HG03139 (cell line): ENCODE data around the gene CNTN3.

ENCODE experiments used
- ATAC-seq: cut with Tn5 transposase; IDR thresholded peaks from one replicate; pipeline ENCODE4 v1.9.1; 2021; ENCODE audit not compliant: unreplicated experiment

The CNTN3 gene

DNA sequence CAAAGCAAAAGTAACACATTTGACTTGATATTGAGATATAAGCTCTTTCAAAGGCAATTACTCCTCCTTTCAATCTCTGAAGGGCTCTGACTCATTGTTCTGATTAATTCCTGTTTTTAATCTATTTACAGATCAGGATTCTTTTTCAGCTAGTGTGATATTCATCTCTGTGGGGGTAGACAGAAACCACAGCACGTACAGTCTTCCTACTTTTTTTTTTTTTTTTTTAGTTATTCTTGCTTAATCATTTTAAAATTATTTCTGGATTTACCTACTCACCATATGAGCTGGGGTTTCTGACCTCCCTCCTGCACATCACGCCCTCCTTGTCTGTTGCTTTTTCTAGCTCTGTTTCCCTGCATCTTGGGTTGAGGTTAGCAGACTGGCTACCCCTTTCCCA lies 1.4 kb downstream of the CNTN3 start:
- no peak for ATAC-seq

DNA sequence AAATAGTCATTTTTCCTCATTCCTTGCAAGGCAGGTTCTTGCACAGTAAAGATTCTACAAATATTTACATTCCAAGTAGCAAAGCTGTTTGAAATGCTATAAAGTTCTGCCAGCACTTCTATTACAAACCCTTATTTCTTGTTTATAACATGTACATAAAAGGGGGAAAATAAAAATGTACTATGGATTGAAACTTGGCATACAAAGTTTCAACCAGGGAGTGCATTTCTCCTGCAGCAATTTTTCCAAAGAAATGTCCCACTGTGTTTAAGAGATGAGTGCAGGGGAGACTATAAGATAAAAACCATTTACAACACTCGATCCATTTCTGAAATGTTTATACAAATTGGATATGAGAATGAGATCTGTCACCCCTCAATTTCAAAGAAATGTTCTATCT lies 3.3 kb downstream of the CNTN3 start:
- ATAC-seq = no peak

DNA sequence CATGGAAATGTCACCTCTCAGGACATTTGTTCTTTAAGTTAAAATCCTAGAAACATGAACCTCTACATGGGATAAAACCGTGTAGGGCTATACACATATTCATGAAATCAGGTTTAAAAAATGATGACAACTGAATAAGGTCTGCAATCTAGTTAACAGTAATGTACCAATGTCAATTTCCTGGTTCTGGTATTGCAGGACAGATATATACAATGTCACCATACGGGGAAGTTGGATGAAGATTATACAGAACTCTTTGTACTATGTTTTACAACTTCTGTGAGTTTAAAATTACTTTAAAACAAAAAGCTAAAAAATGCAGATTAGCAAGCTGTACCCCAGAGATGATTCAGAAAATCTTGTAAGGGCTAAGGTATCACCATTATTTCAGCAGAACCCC lies 6.7 kb downstream of the CNTN3 start:
- ATAC-seq = no peak

DNA sequence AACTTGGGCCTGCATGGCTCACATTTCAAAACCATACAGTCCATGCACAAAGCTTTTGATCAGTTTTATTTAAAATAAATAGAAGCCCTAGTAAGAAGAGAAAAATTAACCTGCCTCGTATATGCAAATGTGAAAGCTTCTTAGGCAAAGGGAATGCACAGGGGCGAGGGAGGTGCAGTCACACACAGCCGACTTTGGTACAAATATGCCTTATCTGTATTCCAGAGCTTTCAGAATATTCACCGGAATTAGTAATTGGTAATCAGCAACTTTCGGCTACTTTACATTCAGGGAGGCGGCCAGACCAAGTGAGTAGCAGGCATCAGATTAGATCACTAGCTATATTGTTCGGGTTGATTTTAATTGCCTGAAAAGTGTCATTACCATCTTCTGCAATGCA lies 7.5 kb downstream of the CNTN3 start:
- no peak for ATAC-seq

DNA sequence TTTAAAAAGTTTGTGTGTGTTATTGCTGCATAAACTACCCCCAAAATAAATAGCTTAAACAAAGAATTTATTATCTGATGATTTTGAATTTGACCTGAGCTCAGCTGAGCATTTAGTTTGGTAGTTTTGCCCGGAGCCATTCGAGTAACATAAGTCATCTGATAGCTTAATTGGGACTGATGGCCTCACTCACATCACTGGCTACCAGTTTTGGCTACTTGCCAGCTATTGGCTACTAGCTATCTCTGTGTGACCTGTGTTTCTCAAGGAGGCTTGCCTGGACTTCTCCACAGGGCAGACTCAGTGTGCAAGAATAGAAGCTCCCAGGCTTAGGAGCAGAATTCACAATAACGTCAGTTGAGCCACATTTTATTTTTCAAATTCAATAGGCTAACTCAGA lies 9.0 kb downstream of the CNTN3 start:
- ATAC-seq = no peak

DNA sequence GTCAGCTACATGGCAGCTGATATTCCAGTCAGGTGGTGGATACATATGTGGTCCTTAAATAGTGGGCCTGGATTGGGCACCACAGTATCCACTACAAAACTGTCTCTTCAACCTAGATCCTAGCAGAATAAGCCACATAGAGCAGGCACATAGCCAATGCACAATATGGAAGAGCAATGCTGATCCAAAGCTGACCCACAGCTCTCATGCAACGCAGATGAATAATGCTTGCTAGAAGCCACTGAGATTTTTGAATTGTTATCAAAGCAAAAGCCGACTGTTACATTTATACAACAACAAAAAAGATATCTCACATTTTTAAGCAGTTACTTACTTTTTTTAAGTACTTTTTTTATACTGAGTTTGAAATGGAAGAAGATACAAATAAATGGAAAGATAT lies 11.2 kb downstream of the CNTN3 start:
- no peak for ATAC-seq

DNA sequence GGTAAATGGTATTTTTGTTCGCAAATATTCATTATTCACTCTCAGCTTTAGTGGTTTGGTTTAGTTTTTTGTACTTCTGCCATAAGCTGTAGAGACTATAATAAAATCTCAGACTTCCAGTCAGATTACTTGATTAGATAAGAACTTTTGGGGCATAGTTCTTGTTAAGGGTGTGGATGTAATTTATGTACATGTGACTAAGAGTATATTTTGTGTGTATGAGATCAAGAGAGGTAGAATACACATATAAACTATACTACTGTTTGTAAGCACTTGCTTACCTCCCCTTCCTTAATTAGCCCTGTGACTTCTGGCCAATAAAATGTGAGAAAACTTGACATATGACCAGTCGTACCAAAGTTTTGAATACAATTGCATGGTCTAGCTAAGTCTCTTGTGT lies 12.0 kb downstream of the CNTN3 start:
- no peak for ATAC-seq

DNA sequence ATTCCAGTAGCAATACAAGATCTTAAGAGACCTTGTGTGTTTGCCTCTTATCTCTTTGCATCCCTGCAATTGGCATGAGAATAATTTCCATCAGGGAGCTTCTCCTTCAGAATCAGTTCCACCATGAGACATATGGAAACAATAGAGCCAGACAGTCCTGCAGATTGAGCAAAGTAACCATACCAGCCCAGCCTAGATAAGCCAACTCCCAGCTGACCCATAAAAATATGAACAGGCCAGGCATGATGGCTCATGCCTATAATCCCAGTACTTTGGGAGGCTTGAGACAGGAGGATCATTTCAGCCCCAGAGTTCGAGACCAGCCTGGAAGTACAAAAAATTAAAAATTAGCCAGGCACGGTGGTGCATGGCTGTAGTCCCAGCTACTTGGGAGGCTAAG lies 12.7 kb downstream of the CNTN3 start:
- no peak for ATAC-seq

DNA sequence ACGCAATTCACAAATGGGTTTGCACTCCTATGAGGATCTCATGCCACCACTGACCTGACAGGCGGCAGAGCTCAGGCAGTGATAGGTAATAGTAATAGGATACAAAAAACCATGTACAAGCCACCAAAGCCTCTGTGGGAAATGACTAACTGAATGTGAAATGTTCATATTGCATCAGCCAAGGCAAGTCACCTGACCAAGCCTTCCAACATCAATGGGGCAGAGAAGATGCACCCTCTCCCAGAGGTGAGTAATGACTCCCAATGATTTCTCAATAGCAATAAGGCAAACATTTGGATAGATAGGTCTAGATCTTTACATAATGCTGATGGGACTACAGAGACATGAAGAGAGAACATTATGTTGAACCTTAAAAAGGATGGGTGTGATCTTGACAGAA lies 14.9 kb downstream of the CNTN3 start:
- no peak for ATAC-seq

DNA sequence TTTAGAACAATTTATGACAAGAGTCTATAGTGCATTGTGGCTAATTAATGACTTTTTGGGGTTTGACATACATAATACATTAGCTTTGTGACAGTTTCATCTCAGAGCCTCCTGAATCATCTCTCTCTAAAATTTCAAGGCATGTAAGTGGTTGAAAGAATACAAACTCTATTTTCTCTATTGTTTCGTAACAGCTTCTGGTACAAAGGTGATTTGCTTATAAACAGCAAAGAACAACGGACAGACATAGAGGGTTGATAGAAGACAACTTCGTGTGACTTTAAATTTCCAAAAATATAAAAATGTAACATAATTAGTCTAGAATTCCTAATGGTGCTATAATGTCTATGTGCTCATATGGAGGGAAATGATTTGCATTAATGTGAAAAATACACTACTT lies 21.3 kb downstream of the CNTN3 start:
- ATAC-seq = no peak

DNA sequence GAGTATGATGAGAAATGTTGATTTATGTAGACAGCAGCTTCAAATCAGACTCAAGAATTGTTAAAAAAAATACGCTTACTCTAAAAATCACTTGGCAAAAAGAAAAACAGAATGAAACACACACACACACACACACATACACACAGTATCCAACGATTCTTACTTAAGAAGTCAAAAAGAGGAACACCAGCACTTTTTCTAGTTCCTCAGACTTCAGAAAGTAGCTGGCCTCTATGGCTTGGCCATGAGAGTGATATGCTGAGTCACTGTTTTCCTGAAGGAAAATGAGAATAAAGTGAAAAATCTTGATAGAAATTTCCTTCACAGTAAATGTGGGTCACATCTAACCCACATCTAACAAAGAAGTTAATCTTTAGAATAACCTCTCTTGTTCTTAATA lies 22.1 kb downstream of the CNTN3 start:
- no peak for ATAC-seq

DNA sequence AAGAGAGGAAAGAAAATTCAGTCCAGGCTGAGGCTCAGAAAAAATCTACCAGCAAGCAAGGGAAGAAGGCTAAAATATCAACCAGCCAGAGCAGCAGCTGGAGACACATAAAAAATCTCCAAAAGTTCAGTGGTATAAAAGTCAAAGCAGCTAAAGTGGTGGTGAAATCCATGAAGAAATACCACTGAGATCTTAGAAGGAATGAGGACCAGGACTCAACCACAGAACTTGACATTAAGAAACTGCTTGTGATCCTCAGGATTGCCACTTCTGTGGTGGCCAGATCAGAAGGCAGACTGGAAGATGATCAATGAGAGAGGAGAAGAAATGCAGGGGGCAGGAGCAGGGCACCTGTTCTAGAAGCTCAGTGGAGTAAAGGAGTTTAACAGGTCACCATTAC lies 22.5 kb downstream of the CNTN3 start:
- ATAC-seq = no peak

DNA sequence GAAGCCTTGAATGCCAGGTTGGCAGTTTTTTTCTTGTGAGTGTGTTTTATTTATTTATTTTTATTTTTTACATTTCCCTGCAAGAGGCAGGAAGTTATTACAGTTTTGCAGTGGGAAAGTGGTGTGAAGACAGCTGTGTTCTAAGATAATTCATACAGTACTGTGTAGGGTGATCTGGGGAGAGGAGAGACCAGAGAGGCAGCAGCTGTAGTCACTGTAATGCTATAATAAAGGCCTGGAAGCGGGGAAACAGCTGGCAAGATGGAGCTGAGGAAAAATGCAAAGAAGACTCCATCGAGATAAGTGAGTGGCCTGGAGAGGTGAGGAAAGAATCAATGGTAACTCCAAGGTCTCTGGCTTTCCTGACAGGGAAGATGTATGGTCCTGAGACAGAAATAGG lies 23.1 kb downstream of the CNTN3 start:
- ATAC-seq = no peak

DNA sequence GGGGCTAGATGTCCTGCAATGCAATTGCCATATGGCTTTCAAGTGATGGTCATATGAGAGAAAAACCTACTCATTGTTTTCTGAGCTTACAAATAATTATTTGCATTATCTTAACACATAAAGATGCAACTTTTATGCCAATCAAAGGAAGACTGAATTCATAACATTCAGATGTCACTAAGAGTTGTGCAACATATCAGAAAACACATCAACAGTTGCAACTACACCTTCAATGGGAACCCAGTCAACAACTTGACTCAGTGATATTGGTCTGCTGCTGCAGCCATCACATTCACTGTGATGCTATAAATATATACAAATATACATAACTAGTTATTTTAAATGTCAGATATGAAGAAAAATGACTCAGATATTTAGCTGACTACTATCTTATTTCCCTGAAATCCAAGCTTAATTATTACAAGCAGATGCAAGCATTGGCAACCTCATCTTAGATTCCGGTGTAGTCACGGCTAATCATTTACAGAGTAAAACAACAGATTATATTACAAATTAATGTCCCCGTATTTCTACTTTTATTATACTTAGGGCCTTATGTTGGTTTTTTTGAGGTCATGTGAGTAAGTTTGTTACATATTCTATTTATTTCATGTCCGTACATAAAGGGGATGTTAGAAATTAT lies 23.7 kb downstream of the CNTN3 start:
- no peak for ATAC-seq

DNA sequence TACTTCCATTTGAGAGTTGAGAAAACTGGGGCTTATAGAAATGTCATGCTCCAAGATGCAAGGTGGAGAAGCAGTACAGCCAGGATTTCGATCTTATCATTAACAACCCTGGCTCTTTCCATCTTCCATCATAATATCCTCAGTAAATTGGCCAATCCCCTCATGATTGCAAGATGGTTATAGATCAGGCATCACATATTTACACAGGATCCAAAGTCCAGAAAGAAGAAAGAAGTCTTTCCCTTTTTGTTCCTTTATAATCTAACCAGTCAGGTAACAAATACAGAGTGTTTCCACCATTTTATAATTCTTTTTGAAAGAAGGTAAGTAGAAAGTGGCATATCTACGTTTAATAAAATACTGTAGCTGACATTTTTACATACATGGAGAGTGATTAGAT lies 29.7 kb downstream of the CNTN3 start:
- no peak for ATAC-seq

DNA sequence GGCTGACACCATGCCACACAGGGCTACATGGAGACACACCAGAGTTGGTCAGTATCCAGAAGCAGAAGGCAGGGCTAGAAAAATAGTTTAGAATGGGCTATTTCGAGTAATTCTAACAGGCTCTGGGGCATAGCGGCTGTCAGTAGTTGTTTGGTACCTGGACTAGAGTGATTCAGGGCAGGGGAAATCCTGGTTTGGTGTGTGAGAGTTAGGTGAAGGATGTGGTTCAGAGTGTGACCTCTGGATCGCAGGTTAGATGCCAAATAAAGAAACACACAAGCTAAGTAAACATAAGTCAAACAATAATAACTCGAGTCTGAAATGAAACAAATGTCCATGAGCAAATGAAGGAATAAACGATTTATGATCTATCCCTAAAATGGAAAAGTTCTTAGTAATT lies 31.5 kb downstream of the CNTN3 start:
- no peak for ATAC-seq

DNA sequence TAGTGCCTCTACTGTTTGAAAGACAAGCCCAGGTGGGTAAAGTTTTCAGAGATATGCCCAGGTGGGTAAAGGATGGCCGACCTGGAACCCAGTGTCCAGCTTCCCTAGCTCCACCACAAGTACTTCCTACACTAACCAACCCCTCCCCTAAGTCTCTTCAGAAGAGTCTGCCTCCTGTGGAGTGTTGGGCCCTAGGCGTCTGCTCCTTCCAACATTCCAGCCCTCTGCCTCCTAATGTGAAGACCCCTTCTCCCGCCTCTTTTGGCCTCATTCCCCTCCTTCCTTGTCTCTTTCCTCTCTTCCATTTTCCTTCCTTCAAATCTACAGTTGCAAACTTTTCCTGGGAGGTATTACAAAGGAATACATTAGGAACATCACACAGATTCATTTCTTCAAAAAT lies 38.6 kb downstream of the CNTN3 start:
- no peak for ATAC-seq

DNA sequence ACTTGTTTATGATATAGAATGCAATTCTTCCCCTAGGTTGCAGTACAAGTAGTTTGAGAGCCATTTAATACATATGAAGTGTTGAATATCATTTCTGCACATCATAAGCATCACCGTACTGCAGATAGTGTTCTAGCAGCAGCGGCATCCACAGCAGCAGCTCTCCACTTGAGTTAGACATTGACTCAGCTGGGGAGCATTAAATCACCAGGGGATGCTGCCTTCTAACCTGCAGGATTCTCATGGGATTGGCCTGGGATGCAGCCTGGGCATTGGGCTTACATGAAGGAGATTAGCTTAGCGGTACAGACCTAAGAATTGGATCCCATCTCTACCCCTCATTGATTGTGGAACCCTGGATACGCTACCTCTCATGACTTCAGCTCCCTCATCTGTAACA lies 43.3 kb downstream of the CNTN3 start:
- no peak for ATAC-seq
